ELF-1 (cell line): Measurements from ENCODE around the gene HNRNPM.
"Not testable (repeated sequence)": the region's sequence is repeated elsewhere in the genome, so short reads cannot be mapped to it uniquely, and the experiment has no call there.

Experiments
- DNase-seq: peaks from one replicate; pipeline ENCODE4 v3.0.0-alpha.2; 2016; ENCODE audit warnings: low read depth, low spot score

HNRNPM gene

GRCh38 chr19:8444677-8445487 is at the start of gene HNRNPM:
Gene HNRNPM (plus strand): TSS chr19:8444975. CDS start chr19:8444999, 24 bp downstream.
- peak; percentile 99 for DNase-seq

GRCh38 chr19:8395621-8396082 is 49.1 kb upstream of the HNRNPM start:
- no peak for DNase-seq

GRCh38 chr19:8396185-8396562 is 48.6 kb upstream of the HNRNPM start:
- no peak for DNase-seq

GRCh38 chr19:8396563-8397203 is 48.1 kb upstream of the HNRNPM start:
- DNase-seq = peak; percentile 88

- no peak for DNase-seq
These were observed 47.5 kb upstream of the HNRNPM start for GRCh38 chr19:8397271-8397670.

- no peak for DNase-seq
These were observed 46.9 kb upstream of the HNRNPM start for GRCh38 chr19:8397746-8398310.

- DNase-seq = no peak
These were observed 46.4 kb upstream of the HNRNPM start for GRCh38 chr19:8398311-8398771.

- DNase-seq = no peak
These were observed 45.0 kb upstream of the HNRNPM start for GRCh38 chr19:8399681-8400188.

- no peak for DNase-seq
These were observed 42.8 kb upstream of the HNRNPM start for GRCh38 chr19:8401981-8402411.

GRCh38 chr19:8403098-8403819 is 41.5 kb upstream of the HNRNPM start:
- no peak for DNase-seq

- no peak for DNase-seq
These were observed 41.0 kb upstream of the HNRNPM start for GRCh38 chr19:8403820-8404109.

- DNase-seq = no peak
These were observed 40.2 kb upstream of the HNRNPM start for GRCh38 chr19:8404391-8405151.

- DNase-seq = peak; percentile 62
These were observed 34.1 kb upstream of the HNRNPM start for GRCh38 chr19:8410718-8411117.

- peak; percentile 95 for DNase-seq
These were observed 31.8 kb upstream of the HNRNPM start, which contains the start of gene MARCHF2 for GRCh38 chr19:8412783-8413628. Gene MARCHF2 (plus strand): TSS chr19:8413305. CDS start chr19:8421841, 8,536 bp downstream.

- no peak for DNase-seq
These were observed 31.2 kb upstream of the HNRNPM start for GRCh38 chr19:8413629-8413995.

GRCh38 chr19:8416796-8417195 is 28.0 kb upstream of the HNRNPM start:
- DNase-seq = no peak

- no peak for DNase-seq
These were observed 23.0 kb upstream of the HNRNPM start for GRCh38 chr19:8421484-8422461.

- peak; percentile 92 for DNase-seq
These were observed 21.0 kb upstream of the HNRNPM start for GRCh38 chr19:8423817-8424223.

GRCh38 chr19:8425331-8425730 is 19.4 kb upstream of the HNRNPM start:
- DNase-seq = not testable (repeated sequence)
